Stimulated activated CD4-positive, alpha-beta T cell treated with anti-CD3 and anti-CD28 coated beads, Interleukin-12 subunit alpha, Interleukin-12 subunit beta, amount 100 ng/mL, for 48 hours (primary cell): ENCODE measurements around the gene ETFA.
"Not testable (repeated sequence)": the region's sequence is repeated elsewhere in the genome, so short reads cannot be mapped to it uniquely, and the experiment has no call there.

Source experiments
- DNase-seq, 3 donors: peaks; one replicate each; pipeline ENCODE4 v3.0.0-alpha.2; 2020; ENCODE audit warnings: low read depth in 2 of 3, low spot score in 1 of 3

ETFA gene

GRCh38 chr15:76282465-76282864 is 28.8 kb downstream of the ETFA start:
- DNase-seq: no peak

DNA sequence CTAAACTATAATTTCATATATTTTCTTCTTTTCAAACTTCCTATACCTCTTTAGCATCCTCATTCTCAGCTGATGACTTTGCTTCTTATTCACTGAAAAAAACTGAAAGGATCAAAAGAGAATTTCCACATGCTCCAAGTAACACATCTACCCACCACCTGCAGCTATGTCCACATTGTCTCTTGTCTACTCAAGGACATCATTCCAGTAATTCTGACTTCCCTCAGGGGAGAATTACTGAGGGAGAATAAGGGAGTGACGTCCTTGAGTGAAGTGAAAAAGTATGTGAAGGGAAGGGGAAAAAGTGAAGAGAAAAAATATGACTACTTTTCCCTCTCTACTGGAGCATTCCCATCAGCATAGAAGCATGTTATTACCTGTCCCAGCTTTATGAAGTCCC is 32.6 kb downstream of the ETFA start:
- DNase-seq: no peak

DNA sequence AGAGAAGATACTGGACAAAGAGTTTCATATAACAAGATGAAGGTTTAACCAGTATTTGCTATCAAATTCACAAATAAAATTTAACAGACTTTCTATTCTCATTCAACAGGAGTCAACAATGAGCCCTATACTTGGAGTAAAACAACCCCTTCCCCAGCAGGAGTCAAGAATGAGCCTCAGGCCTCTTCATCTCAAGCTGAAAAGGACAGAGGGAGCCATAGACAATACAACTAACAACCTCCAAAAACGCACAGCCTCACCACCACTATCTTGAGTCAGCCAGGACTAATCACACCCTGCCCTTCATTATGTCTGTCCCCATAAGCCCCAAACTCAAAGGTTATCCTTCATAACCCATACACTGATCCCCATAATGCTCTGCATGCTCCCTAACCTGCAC is 36.4 kb downstream of the ETFA start:
- DNase-seq: no peak

GRCh38 chr15:76274226-76274625 is 37.0 kb downstream of the ETFA start:
- DNase-seq: no peak

DNA sequence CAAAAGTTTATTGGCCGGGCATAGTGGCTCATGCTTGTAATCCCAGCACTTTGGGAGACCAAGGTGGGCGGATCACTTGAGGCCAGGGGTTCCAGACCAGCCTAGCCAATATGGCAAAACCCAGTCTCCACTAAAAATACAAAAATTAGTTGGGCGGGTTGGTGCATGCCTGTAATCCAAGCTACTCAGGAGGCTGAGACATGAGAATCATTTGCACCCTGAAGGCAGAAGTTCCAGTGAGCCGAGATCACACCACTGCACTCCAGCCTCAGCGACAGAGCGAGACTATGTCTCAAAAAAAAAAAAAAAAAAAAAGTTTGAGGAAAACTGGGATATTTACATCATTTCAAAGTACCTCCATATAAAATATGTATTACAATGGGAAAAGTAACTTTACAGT is 40.4 kb downstream of the ETFA start:
- no peak for DNase-seq

DNA sequence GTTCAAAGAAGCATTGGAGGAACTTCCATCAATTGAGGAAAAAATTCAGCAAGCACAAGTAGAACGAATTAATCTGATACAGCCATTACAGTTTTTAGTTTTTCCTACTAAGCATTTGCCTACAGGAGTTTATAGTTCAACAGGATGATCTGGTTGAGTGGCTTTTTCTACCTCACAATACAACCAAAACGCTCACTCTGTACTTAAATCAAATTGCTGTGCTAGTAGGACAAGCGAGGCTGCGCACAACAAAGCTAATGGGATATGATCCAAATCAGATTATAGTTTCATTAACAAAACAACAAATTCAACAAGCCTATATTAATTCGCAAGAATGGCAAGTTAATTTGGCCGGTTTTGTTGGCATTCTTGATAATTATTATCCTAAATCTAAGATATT is 44.2 kb downstream of the ETFA start:
- DNase-seq: no peak

GRCh38 chr15:76265769-76266168 is 45.5 kb downstream of the ETFA start:
- DNase-seq: not testable (repeated sequence)

GRCh38 chr15:76260246-76260938 is 50.9 kb downstream of the ETFA start:
- no peak for DNase-seq

DNA sequence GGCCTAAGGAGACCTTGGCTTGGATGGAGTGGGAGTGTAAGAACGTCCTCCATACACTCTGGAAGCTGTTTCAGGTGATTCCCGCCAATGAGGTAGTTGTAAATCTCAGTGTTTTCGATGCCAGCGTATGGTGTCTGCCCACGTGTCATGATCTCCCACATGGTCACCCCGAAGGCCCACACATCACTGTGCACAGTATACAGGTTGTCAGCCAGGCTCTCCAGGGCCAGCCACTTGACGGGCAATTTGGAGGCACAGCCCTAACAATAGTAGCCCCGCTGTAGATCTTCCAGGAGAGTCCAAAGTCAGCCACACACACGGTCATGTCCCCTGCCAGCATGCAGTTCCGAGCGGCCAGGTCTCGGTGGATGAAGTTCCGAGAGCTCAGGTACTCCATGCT is 51.9 kb downstream of the ETFA start:
- DNase-seq: no peak

DNA sequence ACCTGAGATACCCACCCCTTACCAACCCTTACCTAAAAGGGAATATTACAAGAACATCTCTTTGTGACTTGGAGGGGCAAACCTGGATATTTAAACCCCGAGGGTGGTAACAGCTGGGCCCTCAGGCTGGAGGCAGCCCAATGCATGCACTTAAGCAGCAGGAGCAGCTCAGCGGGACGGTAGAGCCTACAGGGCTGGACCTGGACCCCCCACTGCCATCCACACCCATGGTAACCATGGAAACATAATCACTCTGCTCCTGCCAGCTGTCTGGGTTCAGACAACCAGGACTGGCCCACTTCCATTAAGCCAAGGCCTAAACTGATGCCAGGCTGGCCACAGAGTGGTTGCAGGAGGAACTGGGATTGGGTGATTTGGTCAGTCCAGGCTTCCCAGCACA is 52.8 kb downstream of the ETFA start:
- DNase-seq: no peak

GRCh38 chr15:76253691-76254473 is 57.4 kb downstream of the ETFA start:
- no peak for DNase-seq

DNA sequence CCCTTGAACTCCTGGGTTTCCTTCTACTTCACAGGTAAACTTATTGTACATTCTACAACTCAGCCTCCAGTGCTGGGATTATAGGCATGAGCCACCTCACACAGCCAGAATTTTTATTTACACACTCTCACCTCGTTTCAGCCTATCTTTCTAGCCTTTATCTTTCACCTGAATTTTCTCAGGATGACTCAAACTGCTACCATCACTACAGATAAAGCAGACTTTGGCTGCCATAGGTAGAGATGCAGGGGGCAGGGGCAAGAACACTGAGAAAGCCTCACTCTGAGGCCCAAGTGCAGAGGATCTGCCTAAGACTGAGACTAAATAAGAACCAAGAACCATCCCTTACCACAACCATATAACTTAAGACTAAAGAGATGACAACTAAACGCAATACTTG is 59.0 kb downstream of the ETFA start:
- no peak for DNase-seq

DNA sequence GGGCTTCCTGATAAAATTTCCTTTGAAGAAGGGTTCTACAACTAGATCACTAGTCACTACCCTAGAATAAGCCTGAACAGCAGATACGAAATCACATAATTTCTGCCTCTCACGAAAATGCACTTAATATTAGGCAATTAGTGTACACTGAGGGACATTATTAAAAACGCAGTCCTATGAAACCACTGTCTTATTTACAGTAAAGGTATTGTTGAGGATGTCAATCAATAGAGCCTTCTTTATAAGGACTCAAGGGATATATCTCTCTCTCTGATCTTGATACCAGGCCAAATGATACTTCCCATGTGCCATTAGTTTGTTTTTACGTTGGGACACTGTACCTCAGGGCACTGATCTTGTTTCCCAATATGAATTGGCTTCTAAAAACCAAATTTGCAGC is 59.6 kb downstream of the ETFA start:
- DNase-seq: no peak

DNA sequence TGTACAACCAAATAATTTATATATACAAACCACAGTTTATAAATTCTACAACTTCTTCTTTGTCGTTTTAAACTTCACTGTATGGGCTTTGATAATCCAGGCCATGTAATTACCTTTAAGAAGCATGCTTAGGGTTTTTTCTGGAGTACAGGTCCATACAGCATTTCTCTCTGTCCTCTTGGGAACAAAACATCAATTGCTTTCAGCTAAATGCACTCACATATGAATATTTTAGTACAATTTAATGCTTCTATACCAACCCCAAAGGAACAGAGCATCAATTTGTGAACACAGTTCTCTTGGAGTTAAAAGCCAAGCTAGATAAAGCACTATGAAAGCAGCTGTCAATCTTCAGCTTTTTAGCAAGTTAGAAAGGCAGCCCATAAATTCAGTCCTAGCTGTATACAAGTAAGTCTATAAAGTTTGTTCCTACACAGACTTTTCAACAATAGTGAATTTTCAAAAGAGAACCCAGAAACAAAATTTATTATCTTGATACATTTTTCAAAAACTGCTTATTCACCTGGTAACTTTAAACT is 66.1 kb downstream of the ETFA start:
- DNase-seq: no peak

DNA sequence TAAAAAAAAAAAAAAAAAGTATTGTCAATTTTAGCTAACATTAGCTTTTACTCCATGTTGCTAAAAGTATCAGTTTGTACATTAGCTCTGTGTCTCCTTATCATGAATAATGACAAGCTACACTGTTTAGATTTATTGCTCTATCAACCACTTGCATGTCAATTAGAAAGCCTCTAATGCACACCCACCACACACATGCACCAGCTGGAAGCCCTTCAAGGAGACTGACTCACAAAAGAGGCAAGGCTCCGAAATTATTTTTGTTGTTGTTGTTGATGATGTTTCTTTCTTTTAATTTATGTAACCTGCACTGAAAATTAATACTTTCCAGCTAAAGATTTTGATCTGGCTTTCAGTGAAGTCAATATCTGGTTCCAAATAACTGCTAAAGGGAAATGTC is 71.5 kb downstream of the ETFA start:
- no peak for DNase-seq

GRCh38 chr15:76236350-76236749 is 74.9 kb downstream of the ETFA start:
- DNase-seq: no peak

DNA sequence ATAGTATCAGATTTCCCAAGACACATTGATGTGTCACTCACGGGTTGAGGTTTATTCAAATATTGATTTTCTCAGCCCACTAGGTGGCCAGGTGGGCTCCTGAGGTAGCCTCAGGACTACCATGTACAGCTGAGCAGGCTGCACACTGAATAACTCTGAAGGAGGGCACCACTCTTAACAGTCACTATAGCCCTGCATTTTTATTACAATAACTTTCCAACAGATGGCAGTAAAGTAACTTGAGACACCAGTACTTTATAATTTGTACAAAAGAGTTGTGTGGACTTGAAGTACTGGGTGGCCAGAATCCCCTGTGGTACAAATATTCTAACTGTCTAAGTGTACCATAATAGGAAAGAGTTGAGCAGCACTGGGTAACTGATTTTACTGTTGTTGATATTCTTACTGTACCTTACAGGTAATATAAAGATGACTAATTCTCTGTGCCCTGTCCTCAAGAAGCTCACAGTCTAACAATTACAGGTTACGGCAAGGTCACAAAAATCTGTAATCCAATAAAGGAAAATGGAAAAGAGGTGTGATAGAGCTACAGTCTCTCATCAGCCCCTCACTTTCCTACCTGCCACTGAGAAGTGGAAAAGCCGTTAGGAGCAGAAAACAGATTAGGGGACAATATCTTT is 76.0 kb downstream of the ETFA start:
- no peak for DNase-seq

GRCh38 chr15:76234337-76234889 is 76.9 kb downstream of the ETFA start:
- DNase-seq: no peak

DNA sequence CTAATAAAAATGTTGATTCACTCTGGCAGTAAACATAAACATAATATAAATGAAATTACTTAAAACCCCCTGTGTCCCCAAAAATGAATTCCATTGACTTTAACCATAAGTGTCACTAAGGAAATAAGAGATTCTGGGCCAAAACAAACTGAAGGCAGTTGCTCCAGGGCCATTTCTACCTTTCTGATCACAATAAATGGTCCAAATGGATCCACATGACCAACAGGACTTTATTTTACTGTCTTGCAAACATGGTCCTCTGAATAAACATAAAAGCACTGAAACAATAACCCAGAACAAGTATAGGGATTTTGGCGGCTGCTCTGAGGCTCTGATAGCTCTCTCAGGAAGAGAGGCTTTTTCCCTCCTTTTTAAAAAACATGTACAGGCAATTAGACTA is 77.3 kb downstream of the ETFA start:
- no peak for DNase-seq

DNA sequence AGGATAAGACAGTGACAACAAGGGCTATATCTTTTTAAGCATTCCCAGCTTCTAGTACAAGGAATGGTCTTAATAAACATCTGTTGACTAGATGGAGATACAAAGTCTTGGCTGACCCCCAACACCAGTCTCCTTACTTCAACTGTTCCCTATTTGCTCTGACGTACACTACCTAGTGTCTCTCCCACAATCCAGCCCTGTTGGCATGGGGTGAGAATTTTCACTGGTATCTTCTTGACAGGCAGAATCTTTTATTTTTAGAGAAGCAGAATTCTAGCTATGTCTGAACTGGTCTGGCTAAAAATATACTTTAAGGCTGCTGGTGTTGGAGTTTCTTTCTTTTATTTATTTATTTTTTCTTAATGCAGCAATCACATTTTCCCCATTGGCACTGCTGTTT is 82.0 kb downstream of the ETFA start:
- no peak for DNase-seq

- no peak for DNase-seq
Measured at GRCh38 chr15:76223521-76223920, 87.7 kb downstream of the ETFA start.

- DNase-seq: no peak
Measured at GRCh38 chr15:76222159-76222558, 89.1 kb downstream of the ETFA start.
